NCI-H1092 (cell line): ENCODE results near the gene INSYN2A.

ENCODE experiments used
- DNase-seq: peaks from one replicate; lab custom pipeline; 2025; lab: John Stamatoyannopoulos, UW

INSYN2A gene, protein sequence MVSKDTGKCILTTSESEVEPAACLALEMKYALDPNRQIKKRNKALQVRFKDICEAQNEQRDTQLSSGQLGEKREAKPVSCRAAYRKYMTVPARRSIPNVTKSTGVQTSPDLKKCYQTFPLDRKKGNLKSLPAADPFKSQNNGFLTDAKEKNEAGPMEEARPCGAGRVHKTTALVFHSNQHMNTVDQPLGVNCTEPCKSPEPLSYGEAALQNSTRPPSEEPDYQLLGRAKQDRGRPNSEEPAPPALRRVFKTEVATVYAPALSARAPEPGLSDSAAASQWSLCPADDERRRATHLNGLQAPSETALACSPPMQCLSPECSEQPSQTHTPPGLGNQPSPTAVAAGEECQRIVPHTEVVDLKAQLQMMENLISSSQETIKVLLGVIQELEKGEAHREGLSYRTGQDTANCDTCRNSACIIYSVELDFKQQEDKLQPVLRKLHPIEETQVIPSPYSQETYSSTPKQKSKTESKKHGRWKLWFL

GRCh38 chr10:127196282-127197153 lies at the start of gene INSYN2A:
INSYN2A (minus strand) TSS chr10:127196591; CDS start chr10:127176395, 20,196 bp downstream.
- DNase-seq: no peak

GRCh38 chr10:127245456-127245855 lies 49.1 kb upstream of the INSYN2A start:
- no peak for DNase-seq

DNA sequence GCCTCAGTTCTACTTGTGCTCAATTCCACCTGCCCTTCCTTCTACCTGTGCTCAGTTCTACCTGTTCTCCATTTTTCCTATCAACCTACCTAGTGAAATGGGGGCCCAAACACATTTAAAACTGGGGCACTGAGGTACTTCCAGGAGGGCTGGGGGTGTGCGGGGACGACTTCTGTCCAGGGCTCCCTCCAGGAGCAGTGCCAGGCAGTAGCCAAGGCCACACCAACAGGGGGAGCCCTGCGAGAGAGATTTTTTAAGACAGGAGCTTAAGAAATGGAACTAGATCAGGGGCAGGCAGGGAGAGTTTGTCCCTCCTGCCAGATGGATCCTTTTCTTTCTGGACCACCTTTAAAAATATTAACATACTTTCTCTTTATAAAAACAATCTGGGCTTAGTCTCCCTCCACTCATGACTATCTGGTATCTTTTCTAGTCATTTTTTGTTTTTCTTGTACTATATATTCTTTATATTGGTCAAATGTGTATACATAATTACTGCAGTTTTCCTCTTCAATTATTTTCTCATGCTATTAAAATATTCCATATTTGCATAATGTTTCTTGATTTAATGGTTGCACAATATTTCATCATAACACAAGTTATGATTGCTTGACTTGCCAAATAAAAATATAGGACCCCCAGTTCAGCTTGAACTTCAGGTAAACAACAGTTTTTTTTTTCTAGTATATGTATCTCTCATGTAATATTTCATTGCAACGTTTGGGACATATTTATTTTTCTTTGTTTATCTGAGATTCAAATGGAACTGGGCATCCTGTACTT lies 47.3 kb upstream of the INSYN2A start:
- no peak for DNase-seq

DNA sequence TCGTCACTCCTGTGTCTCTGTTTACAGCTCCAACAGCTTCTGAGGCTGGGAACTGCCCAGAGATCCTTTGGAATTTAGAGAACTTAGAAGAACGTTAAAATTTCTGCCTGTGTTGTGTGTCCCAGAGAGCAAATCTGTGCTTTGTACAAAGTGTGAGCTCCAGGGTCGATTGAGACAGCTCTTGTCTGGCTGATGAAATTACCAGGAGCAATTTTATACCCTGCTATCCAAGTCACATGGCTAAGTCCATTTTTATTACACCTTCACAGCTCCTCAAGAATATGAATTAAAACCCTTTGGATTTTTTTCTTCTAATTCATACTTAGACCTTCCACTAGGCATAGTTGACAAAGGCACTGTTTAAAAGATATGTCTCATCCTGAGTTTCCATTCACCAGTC lies 46.5 kb upstream of the INSYN2A start:
- no peak for DNase-seq

GRCh38 chr10:127236266-127236665 lies 39.9 kb upstream of the INSYN2A start:
- DNase-seq: no peak

DNA sequence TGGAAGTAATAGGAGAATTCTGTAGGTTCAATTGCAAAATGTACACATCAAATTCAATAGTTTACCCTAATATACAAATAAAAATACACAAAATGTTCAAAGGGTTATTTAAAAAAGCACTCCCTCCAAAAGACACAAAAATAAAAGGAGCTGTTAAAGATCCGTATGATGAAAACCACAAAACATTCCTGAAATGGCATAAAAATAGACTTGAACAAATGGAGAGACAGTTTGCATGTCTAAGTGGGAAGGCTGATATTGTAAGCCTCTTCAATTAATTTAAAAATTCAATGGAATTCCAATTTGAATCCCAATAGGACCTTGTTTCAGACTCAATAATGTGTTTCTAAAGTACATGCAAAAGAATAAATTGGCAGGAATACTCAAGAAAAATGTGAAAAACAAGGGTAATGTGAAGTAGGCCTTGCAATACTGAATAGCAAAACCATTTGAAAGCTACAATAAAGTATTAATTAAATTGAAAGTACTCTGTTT lies 38.0 kb upstream of the INSYN2A start:
- no peak for DNase-seq

DNA sequence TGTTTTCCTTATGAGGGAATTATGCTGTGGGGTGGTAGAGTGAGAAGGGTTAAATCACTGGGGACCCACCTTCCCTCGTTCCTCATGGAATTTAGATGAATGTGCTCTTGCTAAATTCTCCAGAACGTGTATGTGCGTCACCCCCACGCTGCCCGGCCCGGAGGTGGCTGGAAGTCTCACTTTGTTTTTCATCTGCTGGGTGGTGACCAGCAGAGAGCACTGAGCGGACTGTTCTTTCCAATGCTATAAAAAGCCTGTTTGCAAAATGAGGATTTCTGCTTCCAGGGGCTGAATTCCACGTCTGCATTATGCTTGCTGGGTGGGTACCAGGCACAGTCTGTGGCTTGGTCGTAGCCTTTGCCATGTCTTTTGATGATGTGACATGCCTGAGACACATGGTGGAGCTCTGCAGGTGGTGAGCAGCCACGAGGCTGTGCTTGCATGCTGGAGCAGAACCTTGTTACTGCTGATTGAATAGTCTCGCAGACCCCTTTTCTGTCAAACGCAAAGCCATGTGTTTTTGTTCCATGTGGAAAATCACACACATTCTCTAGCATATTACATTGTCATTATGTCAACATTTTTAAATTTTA lies 31.9 kb upstream of the INSYN2A start:
- no peak for DNase-seq

DNA sequence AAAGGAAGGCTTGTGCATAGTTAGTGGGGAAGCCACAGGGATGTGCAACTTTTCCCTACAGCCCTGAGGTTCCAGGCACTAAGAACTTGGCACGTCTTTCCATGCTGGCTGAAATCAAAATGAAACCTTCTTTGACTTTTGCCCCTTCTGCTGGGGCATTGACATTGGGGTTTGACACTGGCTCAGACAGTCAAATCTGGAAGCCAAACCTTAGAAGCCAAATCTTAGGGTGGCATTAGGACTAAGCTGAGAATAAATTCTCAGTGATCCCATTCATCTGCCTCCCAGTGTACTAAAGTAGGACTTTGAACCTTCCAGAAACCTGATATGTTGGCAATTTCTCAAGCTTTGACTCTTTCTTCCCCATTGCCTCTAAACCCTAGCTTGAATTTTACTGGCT lies 31.3 kb upstream of the INSYN2A start:
- DNase-seq: no peak

GRCh38 chr10:127227027-127227426 lies 30.6 kb upstream of the INSYN2A start:
- DNase-seq: no peak

DNA sequence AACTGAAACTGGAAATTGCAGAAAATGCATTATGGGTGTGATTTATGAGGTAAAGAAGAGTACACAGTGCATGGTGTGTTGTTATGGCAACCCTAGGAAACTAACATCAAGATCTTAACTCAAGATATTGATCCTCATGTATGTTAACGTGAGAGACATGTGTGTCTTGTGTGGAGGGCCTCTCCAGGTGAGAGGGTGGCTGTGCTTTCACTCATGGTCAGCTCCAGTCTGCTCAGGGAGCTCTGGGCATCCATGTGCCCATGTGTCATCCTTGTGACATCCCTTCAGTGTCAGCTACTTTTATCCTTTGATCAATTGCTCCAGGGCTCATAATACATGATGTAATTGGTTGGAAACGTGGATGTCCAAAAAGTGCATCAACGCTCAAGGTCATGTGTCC lies 24.9 kb upstream of the INSYN2A start:
- no peak for DNase-seq

DNA sequence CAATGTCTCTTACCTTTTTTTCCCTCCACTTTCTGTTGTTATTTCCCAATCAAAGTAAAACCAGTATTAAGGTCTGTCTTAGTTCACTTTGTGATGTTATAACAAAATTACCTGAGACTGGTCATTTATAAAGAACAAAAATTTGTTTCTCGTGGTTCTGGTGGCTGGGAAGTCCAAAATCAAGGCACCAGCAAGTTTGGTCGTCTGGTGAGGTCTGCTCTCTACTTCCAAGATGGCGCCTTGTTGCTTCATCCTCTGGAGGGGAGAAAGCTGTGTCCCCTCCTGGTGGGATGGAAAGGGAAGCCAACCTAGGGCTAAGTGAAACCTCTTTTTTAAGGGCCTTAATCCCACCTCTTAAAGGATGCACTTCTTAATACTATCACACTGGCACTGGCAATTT lies 22.3 kb upstream of the INSYN2A start:
- DNase-seq: no peak

GRCh38 chr10:127216786-127217185 lies 20.4 kb upstream of the INSYN2A start:
- DNase-seq: no peak

DNA sequence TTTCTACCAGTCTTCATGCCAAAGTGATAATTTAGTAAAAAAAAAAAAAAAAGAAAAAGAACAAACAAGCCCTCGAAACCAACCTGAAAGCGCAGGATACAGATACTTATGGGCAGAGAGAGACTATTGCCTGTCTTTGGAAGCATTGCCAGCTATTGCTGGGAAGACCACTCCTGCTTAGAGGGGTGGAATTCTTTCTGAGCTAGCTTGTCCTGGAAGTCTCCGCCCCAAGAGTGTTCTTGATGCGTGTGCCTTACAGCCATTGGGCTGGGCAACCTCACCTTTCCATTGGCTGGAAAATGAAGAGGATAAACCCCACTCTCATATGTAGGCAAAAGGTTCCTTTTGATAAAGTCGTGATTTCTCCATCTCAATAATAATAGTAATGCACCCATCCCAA lies 19.9 kb upstream of the INSYN2A start:
- no peak for DNase-seq

DNA sequence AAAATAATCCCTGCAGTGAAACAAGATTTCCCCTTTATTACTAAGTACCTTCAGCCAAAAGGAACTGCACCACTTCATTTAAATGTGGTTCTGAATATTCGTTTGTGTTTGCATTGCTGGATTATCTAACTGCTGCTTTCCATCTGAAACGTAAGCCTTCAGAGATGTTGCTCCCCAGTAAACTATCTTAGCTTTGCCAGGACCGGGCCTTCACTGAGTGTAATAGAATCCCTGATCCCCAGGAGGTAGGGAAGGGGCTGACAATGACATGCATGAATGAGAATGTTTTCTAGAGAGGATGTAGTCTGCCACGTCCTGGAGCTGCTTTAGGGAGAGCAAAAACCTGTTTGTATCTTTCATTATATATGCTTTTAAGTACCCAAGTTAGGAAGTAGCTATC lies 19.5 kb upstream of the INSYN2A start:
- no peak for DNase-seq

GRCh38 chr10:127210936-127211466 lies 14.6 kb upstream of the INSYN2A start:
- DNase-seq: no peak

DNA sequence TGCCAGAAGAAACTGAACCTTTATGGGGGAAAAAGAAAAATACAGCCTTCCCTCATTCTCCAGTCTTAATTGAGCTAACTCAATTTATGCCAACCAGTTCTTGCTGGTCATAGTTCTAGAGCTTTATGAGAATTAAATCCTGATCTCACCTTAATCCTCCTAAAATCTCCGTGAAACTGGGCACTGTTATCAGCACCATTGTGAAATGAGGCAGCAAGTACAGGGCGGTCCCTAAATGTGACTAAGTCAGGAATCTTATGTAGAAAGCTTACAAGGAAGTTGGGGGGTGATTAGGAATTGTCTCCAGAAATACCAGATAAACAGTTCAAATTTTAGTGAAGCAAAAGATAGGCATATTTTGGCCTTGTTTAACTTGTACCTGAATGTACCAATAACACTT lies 10.7 kb upstream of the INSYN2A start:
- DNase-seq: no peak

GRCh38 chr10:127203067-127203466 lies 6.7 kb upstream of the INSYN2A start:
- DNase-seq: no peak

DNA sequence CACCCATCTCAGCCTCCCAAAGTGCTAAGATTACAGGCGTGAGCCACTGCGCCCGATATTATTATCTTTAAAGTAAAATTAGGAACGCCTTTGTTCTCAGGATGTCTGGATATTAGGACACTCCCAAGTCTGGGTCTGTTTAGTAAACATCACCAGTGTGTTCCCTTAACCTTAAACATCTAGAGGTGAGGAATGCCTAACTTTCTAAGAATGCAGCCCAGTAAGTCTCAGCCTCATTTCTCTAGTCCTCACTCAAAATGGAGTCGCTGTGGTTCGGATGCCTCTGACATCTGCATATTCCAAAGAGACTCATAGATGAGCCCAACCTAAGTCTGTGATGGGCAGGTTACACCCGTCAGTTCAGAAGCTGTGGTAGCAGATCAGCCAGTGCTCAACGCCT lies 4.3 kb upstream of the INSYN2A start:
- DNase-seq: no peak

DNA sequence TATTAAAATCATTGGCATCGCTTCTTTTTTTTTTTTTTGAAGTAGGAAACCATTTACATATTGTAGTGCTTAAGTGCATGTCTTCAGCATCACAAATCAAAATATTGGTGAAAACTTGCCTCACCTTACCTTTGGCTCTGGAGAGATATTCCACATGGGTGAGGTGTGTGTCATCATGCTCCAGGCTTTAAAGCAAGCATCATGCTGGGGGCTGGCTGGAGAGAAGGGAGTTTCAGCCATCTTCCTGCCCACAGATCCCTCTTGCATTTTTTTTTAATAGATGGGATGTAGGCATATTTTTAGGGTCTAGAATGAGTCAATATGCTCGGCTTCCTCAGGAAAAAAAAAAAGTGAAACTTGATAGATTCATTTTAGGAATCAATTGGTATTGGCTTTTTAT lies 2.3 kb upstream of the INSYN2A start:
- DNase-seq: no peak

GRCh38 chr10:127198307-127198706 lies 1.9 kb upstream of the INSYN2A start:
- no peak for DNase-seq

- DNase-seq: no peak
These were observed 702 bp upstream of the INSYN2A start for GRCh38 chr10:127197154-127197432.
